Naive thymus-derived CD4-positive, alpha-beta T cell (primary cell): ENCODE measurements around the gene BNIP3. TPM values are rescaled to one million over a fixed set of nuclear protein-coding genes. Genes with fewer than 3 reads are reported as not detected.

ENCODE experiments used
- ATAC-seq: fragments of 150-1000 bp; cut with Tn5 transposase; 2 replicates; pipeline ENCODE4 v1.10.0; 2021; ENCODE audit warnings: mild to moderate bottlenecking, moderate library complexity
- CTCF ChIA-PET: fragments of 350-600 bp; sonication (Branson Sonifier 250); formaldehyde crosslinking; loops from one replicate; lab custom pipeline; 2021; ENCODE audit warnings: antibody characterized with exemption; lab: Charles Lee
- POLR2A ChIA-PET: fragments of 350-600 bp; sonication (Branson Sonifier 250); formaldehyde crosslinking; loops from one replicate; lab custom pipeline; 2021; ENCODE audit warnings: antibody characterized with exemption, inconsistent platforms; lab: Charles Lee
- DNase-seq, 9 donors: peaks; one replicate each; pipeline versions ENCODE4 v3.0.0 to v3.0.0-alpha.2; 2020 to 2022; ENCODE audit warnings: mixed read lengths in 1 of 9
- H3K27ac ChIP-seq: one replicate; pipeline ENCODE4 v1.7.0; 2013; ENCODE audit warnings: mild to moderate bottlenecking, low read depth, low read length, moderate library complexity
- H3K27me3 ChIP-seq, 2 donors: one replicate each; pipeline ENCODE4 v1.7.0; 2013; ENCODE audit warnings: low read length in 2 of 2, mild to moderate bottlenecking in 2 of 2, moderate library complexity in 2 of 2; ENCODE audit not compliant: control insufficient read depth in 2 of 2, insufficient read depth in 2 of 2
- H3K36me3 ChIP-seq, 3 experiments: 1 replicate in 2 of 3; 2 replicates in 1 of 3; pipeline ENCODE4 v1.7.0; 2013; ENCODE audit warnings: low read length in 3 of 3, mild to moderate bottlenecking in 3 of 3, moderate library complexity in 1 of 3; ENCODE audit not compliant: insufficient read depth in 3 of 3, control insufficient read depth in 2 of 3
- H3K4me1 ChIP-seq, 2 donors: one replicate each; pipeline ENCODE4 v1.7.0; 2013; ENCODE audit warnings: low read length in 2 of 2, mild to moderate bottlenecking in 2 of 2, moderate library complexity in 1 of 2; ENCODE audit not compliant: control insufficient read depth in 2 of 2, insufficient read depth in 2 of 2
- H3K4me3 ChIP-seq: 2 replicates; pipeline ENCODE4 v1.7.0; 2013; ENCODE audit warnings: mild to moderate bottlenecking, low read length
- H3K9me3 ChIP-seq, 3 experiments: 1 replicate in 2 of 3; 2 replicates in 1 of 3; pipeline ENCODE4 v1.7.0; 2013; ENCODE audit warnings: low read length in 3 of 3; ENCODE audit not compliant: control insufficient read depth in 2 of 3
- H3K27ac Mint-ChIP-seq, 9 donors: one replicate each; pipeline ENCODE4 v1.8.0; 2020 to 2022; ENCODE audit warnings: mixed read lengths in 9 of 9, mild to moderate bottlenecking in 8 of 9, moderate library complexity in 5 of 9, inconsistent platforms in 2 of 9
- H3K27me3 Mint-ChIP-seq, 5 donors: one replicate each; pipeline ENCODE4 v1.8.0; 2021 to 2022; ENCODE audit warnings: mixed read lengths in 5 of 5, mild to moderate bottlenecking in 1 of 5
- H3K36me3 Mint-ChIP-seq, 5 donors: one replicate each; pipeline ENCODE4 v1.8.0; 2020 to 2022; ENCODE audit warnings: mixed read lengths in 5 of 5, mild to moderate bottlenecking in 3 of 5, inconsistent platforms in 1 of 5
- H3K4me1 Mint-ChIP-seq, 7 donors: one replicate each; pipeline ENCODE4 v1.8.0; 2020 to 2022; ENCODE audit warnings: mixed read lengths in 7 of 7, mild to moderate bottlenecking in 3 of 7, inconsistent platforms in 1 of 7
- H3K4me3 Mint-ChIP-seq, 10 donors: one replicate each; pipeline ENCODE4 v1.8.0; 2020 to 2022; ENCODE audit warnings: mild to moderate bottlenecking in 10 of 10, mixed read lengths in 10 of 10, moderate library complexity in 6 of 10, inconsistent platforms in 2 of 10
- H3K9me3 Mint-ChIP-seq, 11 donors: one replicate each; pipeline ENCODE4 v1.8.0; 2020 to 2022; ENCODE audit warnings: mixed read lengths in 11 of 11, mild to moderate bottlenecking in 4 of 11, inconsistent platforms in 1 of 11, moderate library complexity in 1 of 11
- intact Hi-C, 2 donors: fragments of 100-400 bp; cut with micrococcal nuclease; formaldehyde crosslinking; loops; one replicate each; pipeline ENCODE4 v1.15.1; 2023
- polyA plus RNA-seq, 2 donors: library from polyadenylated mRNA; unstranded; fragments of 300-500 nt; fragmentation: Illumina TruSeq; gene quantifications; one replicate each; pipeline ENCODE4 v1.2.3, GENCODE V29; 2021
- total RNA-seq, 6 experiments: library from RNA in 5 of 6; stranded (reverse) in 5 of 6; gene quantifications; 1 replicate in 5 of 6; 2 replicates in 1 of 6; pipeline ENCODE4 v1.2.3 and lab custom pipeline; 2021 to 2026

Gene BNIP3
- total and polyA plus RNA-seq, 7 experiments from 2014 or later: 17.7 to 81.7 (median 40.5) TPM

DNA sequence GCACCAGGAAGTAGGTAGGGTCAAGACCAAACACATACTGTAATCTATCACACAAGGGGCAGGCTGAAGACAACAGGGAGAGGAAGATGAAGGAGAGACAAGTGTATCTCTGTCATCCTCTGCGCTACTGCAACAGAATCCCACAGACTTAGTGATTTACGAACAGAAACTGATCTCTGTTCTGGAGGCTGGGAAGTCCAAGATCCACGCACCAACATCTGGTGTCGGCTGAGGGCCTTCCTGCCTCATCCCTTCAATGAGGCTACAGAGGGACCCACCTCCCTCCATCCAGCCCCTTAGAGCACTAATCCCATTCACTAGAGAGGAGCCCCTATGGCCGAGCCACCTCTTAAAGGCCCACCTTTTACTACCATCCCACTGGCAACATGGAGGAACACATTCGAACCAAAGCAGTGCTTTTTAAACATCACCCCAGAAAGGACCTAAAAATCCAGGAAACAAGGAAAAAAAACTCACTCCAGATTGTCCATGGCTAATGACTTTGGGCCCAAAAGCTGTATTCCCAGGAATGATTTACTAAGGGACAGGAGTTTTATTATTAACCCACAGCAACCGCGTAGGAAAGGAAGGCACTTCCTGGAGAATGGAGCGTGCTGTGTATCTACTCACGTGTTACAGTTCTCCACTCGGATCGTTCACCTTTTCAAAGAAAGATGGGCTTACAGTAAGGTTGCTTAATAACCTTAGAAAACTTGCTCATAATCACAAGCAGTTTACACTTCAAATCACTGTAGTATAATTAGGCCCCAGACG lies 4.2 kb downstream of the BNIP3 start:
- intact Hi-C loops: loop anchor here in 1 of 2 donors (2.0 kb wide), 1 partner anchor 13 kb away; no protein-coding TSS in a partner anchor
- Histone ChIP-seq H3K4me1 (peaks cover 20 to 58% of the 10 kb centered on the region in 2 donors), H3K27ac (no peak overlapping the region), H3K36me3 (no peaks in the 10 kb centered on the region), H3K27me3 (no peaks in the 10 kb centered on the region), H3K9me3 (no peaks in the 10 kb centered on the region), H3K4me3 (no peak overlapping the region)
- ATAC-seq (no peak), DNase-seq (no peak)
- POLR2A ChIA-PET: interaction anchor here (1.2 kb wide), 1 partner anchor 75 kb away, joined by 3 read pairs; no protein-coding TSS in a partner anchor
- H3K27me3 Mint-ChIP-seq: no peaks in the 10 kb centered on the region
- H3K9me3 Mint-ChIP-seq: peaks cover 0 to 2% (median 0%) of the 10 kb centered on the region in 11 donors
- peak overlapping the region; percentile 32 to 97 (median 95) for H3K27ac Mint-ChIP-seq
- peaks cover 50 to 84% (median 82%) of the 10 kb centered on the region in 7 donors for H3K4me1 Mint-ChIP-seq
- peaks cover 0 to 44% (median 7%) of the 10 kb centered on the region in 5 donors for H3K36me3 Mint-ChIP-seq
- CTCF ChIA-PET: no interaction called here
- peak overlapping the region in 8 of 10 donors; percentile 14 to 88 (median 42) for H3K4me3 Mint-ChIP-seq

GRCh38 chr10:131975796-131976195 lies 5.9 kb downstream of the BNIP3 start:
- H3K36me3 Mint-ChIP-seq: peaks cover 0 to 49% (median 11%) of the 10 kb centered on the region in 5 donors
- Histone ChIP-seq H3K36me3 (peaks cover 0 to 9% (median 4%) of the 10 kb centered on the region in 3 experiments), H3K27me3 (no peaks in the 10 kb centered on the region), H3K4me3 (no peak overlapping the region), H3K4me1 (peaks cover 23 to 73% of the 10 kb centered on the region in 2 donors), H3K27ac (peak overlapping the region; percentile 22), H3K9me3 (no peaks in the 10 kb centered on the region)
- POLR2A ChIA-PET: interaction anchor here (0.6 to 2.1 kb wide), 3 partner anchors 10 to 76 kb away, joined by 3 to 11 read pairs (median 4); partner anchors contain the start of gene PPP2R2D
- H3K27ac Mint-ChIP-seq: peak overlapping the region; percentile 80 to 97 (median 96)
- DNase-seq (no peak), ATAC-seq (no peak)
- CTCF ChIA-PET: interaction anchor here (0.7 to 1.0 kb wide), 2 partner anchors 47 to 90 kb away, joined by 3 read pairs; no protein-coding TSS in a partner anchor
- intact Hi-C loops: no loop called here
- H3K4me1 Mint-ChIP-seq: peaks cover 54 to 96% (median 93%) of the 10 kb centered on the region in 7 donors
- H3K9me3 Mint-ChIP-seq: peaks cover 0 to 2% (median 0%) of the 10 kb centered on the region in 11 donors
- peak overlapping the region; percentile 16 to 91 (median 66) for H3K4me3 Mint-ChIP-seq
- H3K27me3 Mint-ChIP-seq: no peaks in the 10 kb centered on the region

DNA sequence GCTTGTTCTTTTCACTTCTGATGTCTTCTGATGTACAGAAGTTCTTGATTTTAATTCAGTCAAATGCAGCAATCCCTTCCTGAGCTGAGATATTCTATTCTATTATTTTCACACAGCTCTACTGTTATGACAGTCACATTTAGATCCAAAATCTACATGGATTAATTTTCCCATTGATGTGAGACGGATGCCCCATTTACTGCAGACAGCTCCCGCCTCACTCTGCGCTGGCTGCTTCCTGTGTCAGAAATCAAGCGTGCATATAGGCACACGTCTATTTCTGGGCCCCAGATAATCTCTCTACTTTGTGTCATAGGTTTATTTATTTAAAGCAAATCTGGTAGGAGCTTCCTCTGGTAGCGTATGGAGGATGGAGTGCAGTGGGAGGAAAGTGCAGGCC lies 6.7 kb downstream of the BNIP3 start:
- Mint-ChIP-seq H3K9me3 (peaks cover 0 to 2% (median 0%) of the 10 kb centered on the region in 11 donors), H3K27me3 (no peaks in the 10 kb centered on the region), H3K4me3 (peak overlapping the region; percentile 7 to 91 (median 66)), H3K27ac (peak overlapping the region; percentile 80 to 97 (median 96)), H3K4me1 (peaks cover 57 to 100% (median 98%) of the 10 kb centered on the region in 7 donors), H3K36me3 (peaks cover 0 to 55% (median 17%) of the 10 kb centered on the region in 5 donors)
- Histone ChIP-seq H3K9me3 (no peaks in the 10 kb centered on the region), H3K27ac (peak overlapping the region; percentile 22), H3K4me1 (peaks cover 21 to 67% of the 10 kb centered on the region in 2 donors), H3K36me3 (peaks cover 0 to 17% (median 4%) of the 10 kb centered on the region in 3 experiments), H3K4me3 (no peak overlapping the region), H3K27me3 (no peaks in the 10 kb centered on the region)
- DNase-seq (no peak), ATAC-seq (no peak)
- intact Hi-C loops: no loop called here
- CTCF ChIA-PET: interaction anchor here (0.8 to 1.0 kb wide), 2 partner anchors 48 to 89 kb away, joined by 3 to 4 read pairs; no protein-coding TSS in a partner anchor
- POLR2A ChIA-PET: interaction anchor here (0.6 to 2.1 kb wide), 8 partner anchors 8 to 75 kb away, joined by 3 to 11 read pairs (median 4); partner anchors contain the start of gene PPP2R2D

GRCh38 chr10:131974034-131974817 lies 7.5 kb downstream of the BNIP3 start:
- Mint-ChIP-seq H3K36me3 (peaks cover 0 to 52% (median 17%) of the 10 kb centered on the region in 5 donors), H3K27me3 (no peaks in the 10 kb centered on the region), H3K9me3 (peaks cover 0 to 2% (median 0%) of the 10 kb centered on the region in 11 donors), H3K27ac (peak overlapping the region; percentile 89 to 97 (median 96)), H3K4me1 (peaks cover 52 to 94% (median 92%) of the 10 kb centered on the region in 7 donors), H3K4me3 (peak overlapping the region; percentile 77 to 95 (median 88))
- POLR2A ChIA-PET: interaction anchor here (0.6 to 2.9 kb wide), 9 partner anchors 8 to 74 kb away, joined by 3 to 34 read pairs (median 4); partner anchors contain the start of genes BNIP3 and PPP2R2D
- peak overlapping the region; percentile 67 for H3K27ac ChIP-seq
- no peak overlapping the region for H3K4me3 ChIP-seq
- H3K4me1 ChIP-seq: peaks cover 21 to 61% of the 10 kb centered on the region in 2 donors
- ATAC-seq (no peak), DNase-seq (no peak)
- H3K27me3 ChIP-seq: no peaks in the 10 kb centered on the region
- CTCF ChIA-PET: interaction anchor here (0.5 to 3.7 kb wide), 4 partner anchors 31 to 110 kb away, joined by 3 to 23 read pairs (median 5); no protein-coding TSS in a partner anchor
- intact Hi-C loops: no loop called here
- peaks cover 0 to 25% (median 4%) of the 10 kb centered on the region in 3 experiments for H3K36me3 ChIP-seq
- no peaks in the 10 kb centered on the region for H3K9me3 ChIP-seq

GRCh38 chr10:131973160-131973951 lies 8.4 kb downstream of the BNIP3 start:
- Mint-ChIP-seq H3K4me3 (peak overlapping the region; percentile 81 to 95 (median 88)), H3K36me3 (peaks cover 0 to 53% (median 23%) of the 10 kb centered on the region in 5 donors), H3K9me3 (peaks cover 0 to 2% (median 0%) of the 10 kb centered on the region in 11 donors), H3K4me1 (peaks cover 49 to 94% (median 91%) of the 10 kb centered on the region in 7 donors), H3K27me3 (no peaks in the 10 kb centered on the region), H3K27ac (peak overlapping the region; percentile 89 to 97 (median 96))
- Histone ChIP-seq H3K36me3 (peaks cover 0 to 34% (median 4%) of the 10 kb centered on the region in 3 experiments), H3K9me3 (no peaks in the 10 kb centered on the region), H3K4me3 (peak overlapping the region; percentile 50), H3K27me3 (no peaks in the 10 kb centered on the region), H3K4me1 (peaks cover 21 to 61% of the 10 kb centered on the region in 2 donors), H3K27ac (peak overlapping the region; percentile 67)
- ChIA-PET CTCF (interaction anchor here (0.5 to 3.7 kb wide), 5 partner anchors 30 to 169 kb away, joined by 3 to 23 read pairs (median 3); no protein-coding TSS in a partner anchor), POLR2A (interaction anchor here (0.6 to 2.9 kb wide), 11 partner anchors 9 to 473 kb away, joined by 3 to 34 read pairs (median 4); partner anchors contain the start of gene BNIP3)
- DNase-seq (peak in 1 of 9 donors; percentile 26), ATAC-seq (peak; percentile 56)
- intact Hi-C loops: loop anchor here in 1 of 2 donors (1.0 to 2.0 kb wide), 6 partner anchors 8 to 359 kb away; partner anchors contain the start of genes BNIP3 and LRRC27
